BLaER1 treated with 17β-estradiol and CSF1 and Interleukin-3, amounts not matched to agents 10 nM and 100 nM (cell line): ENCODE measurements around the gene IFIT3.
"Not testable (repeated sequence)": the region's sequence is repeated elsewhere in the genome, so short reads cannot be mapped to it uniquely, and the experiment has no call there.

Source experiments
- H3K27ac ChIP-seq, 11 experiments: shearing (Covaris generic); formaldehyde crosslinking; 2 replicates each; pipeline ENCODE4 v1.8.1; 2022
- H3K27me3 ChIP-seq, 11 experiments: shearing (Covaris generic); formaldehyde crosslinking; 2 replicates each; pipeline ENCODE4 v1.8.1; 2022
- H3K36me3 ChIP-seq, 11 experiments: shearing (Covaris generic); formaldehyde crosslinking; 2 replicates each; pipeline ENCODE4 v1.8.1; 2022
- H3K4me1 ChIP-seq, 10 experiments: shearing (Covaris generic); formaldehyde crosslinking; 2 replicates each; pipeline ENCODE4 v1.8.1; 2022
- H3K4me2 ChIP-seq, 11 experiments: shearing (Covaris generic); formaldehyde crosslinking; 2 replicates each; pipeline ENCODE4 v1.8.1; 2022
- H3K4me3 ChIP-seq, 10 experiments: shearing (Covaris generic); formaldehyde crosslinking; 2 replicates each; pipeline ENCODE4 v1.8.1; 2022
- H3K9ac ChIP-seq, 11 experiments: shearing (Covaris generic); formaldehyde crosslinking; 2 replicates each; pipeline ENCODE4 v1.8.1; 2022
- H3K9me3 ChIP-seq, 11 experiments: shearing (Covaris generic); formaldehyde crosslinking; replicated peaks in 1 of 11; 2 replicates each; pipeline ENCODE4 v1.8.1; 2022
- H4K20me1 ChIP-seq, 11 experiments: shearing (Covaris generic); formaldehyde crosslinking; 2 replicates each; pipeline ENCODE4 v1.8.1; 2022
- Cebpa-rat ChIP-seq, 11 experiments: shearing (Covaris generic); IDR thresholded peaks; 2 replicates each; pipeline ENCODE4 v1.8.1; 2022

The IFIT3 gene

GRCh38 chr10:89327803-89328441, at the start of gene IFIT3:
Gene IFIT3, plus strand, starts transcription at chr10:89327997. Its CDS starts 77 bp downstream, at chr10:89328074.
- Histone ChIP-seq H3K9me3 (peaks cover 3 to 19% (median 14%) of the 10 kb centered on the region in 11 experiments; a peak in 15 of 22 replicates), H3K27me3 (no peaks in the 10 kb centered on the region), H3K27ac (peak within 1 kb of the TSS; percentile 36 to 91 (median 85); a peak in 21 of 22 replicates), H3K4me2 (peak within 1 kb of the TSS; percentile 84 to 98 (median 93)), H4K20me1 (no peaks in the 10 kb centered on the region; a peak in 1 of 22 replicates), H3K4me1 (peaks cover 55 to 65% (median 58%) of the 10 kb centered on the region in 10 experiments), H3K4me3 (peak within 1 kb of the TSS; percentile 47 to 67 (median 56)), H3K9ac (peak within 1 kb of the TSS; percentile 61 to 81 (median 73)), H3K36me3 (no peaks in the 10 kb centered on the region)
- no peak; a peak in 1 of 22 replicates for TF ChIP-seq Cebpa-rat (IDR thresholded peaks at IDR 0.05)

GRCh38 chr10:89278034-89278535, 49.7 kb upstream of the IFIT3 start:
- Histone ChIP-seq H3K4me3 (no peak overlapping the region), H3K9me3 (no peaks in the 10 kb centered on the region), H3K4me1 (peaks cover 0 to 29% (median 0%) of the 10 kb centered on the region in 10 experiments; a peak in 8 of 20 replicates), H3K4me2 (peak overlapping the region in 2 of 11 experiments; percentile 56 to 66; a peak in 4 of 22 replicates), H3K9ac (0 out of 22 replicates have a peak overlapping the region, but pooled peaks of 1 of the 11 experiments have one; percentile 29), H3K27ac (peak overlapping the region in 1 of 11 experiments; percentile 13; a peak in 1 of 22 replicates), H4K20me1 (no peaks in the 10 kb centered on the region), H3K27me3 (no peaks in the 10 kb centered on the region), H3K36me3 (no peaks in the 10 kb centered on the region)
- TF ChIP-seq Cebpa-rat (IDR thresholded peaks at IDR 0.05): no peak

- Histone ChIP-seq H3K36me3 (no peaks in the 10 kb centered on the region), H3K27me3 (no peaks in the 10 kb centered on the region), H4K20me1 (no peaks in the 10 kb centered on the region), H3K27ac (no peak overlapping the region), H3K4me2 (peak overlapping the region in 2 of 11 experiments; percentile 11 to 28; a peak in 2 of 22 replicates), H3K4me1 (peaks cover 0 to 38% (median 2%) of the 10 kb centered on the region in 10 experiments; a peak in 8 of 20 replicates), H3K9me3 (no peaks in the 10 kb centered on the region), H3K9ac (no peak overlapping the region), H3K4me3 (no peak overlapping the region)
- no peak for TF ChIP-seq Cebpa-rat (IDR thresholded peaks at IDR 0.05)
These were observed 48.9 kb upstream of the IFIT3 start for GRCh38 chr10:89278900-89279392.

GRCh38 chr10:89279421-89279869, 48.4 kb upstream of the IFIT3 start:
- peaks cover 0 to 40% (median 2%) of the 10 kb centered on the region in 10 experiments; a peak in 8 of 20 replicates for H3K4me1 ChIP-seq
- peak overlapping the region in 2 of 11 experiments; percentile 11 to 28; a peak in 2 of 22 replicates for H3K4me2 ChIP-seq
- H3K27ac ChIP-seq: no peak overlapping the region
- no peak overlapping the region for H3K4me3 ChIP-seq
- no peaks in the 10 kb centered on the region for H4K20me1 ChIP-seq
- H3K9ac ChIP-seq: no peak overlapping the region
- no peaks in the 10 kb centered on the region for H3K9me3 ChIP-seq
- no peak for TF ChIP-seq Cebpa-rat (IDR thresholded peaks at IDR 0.05)
- no peaks in the 10 kb centered on the region for H3K36me3 ChIP-seq
- H3K27me3 ChIP-seq: no peaks in the 10 kb centered on the region

GRCh38 chr10:89280508-89280907, 47.3 kb upstream of the IFIT3 start:
- Histone ChIP-seq H3K4me2 (no peak overlapping the region), H4K20me1 (no peaks in the 10 kb centered on the region), H3K4me3 (no peak overlapping the region), H3K27me3 (no peaks in the 10 kb centered on the region), H3K36me3 (no peaks in the 10 kb centered on the region), H3K9ac (no peak overlapping the region), H3K27ac (no peak overlapping the region), H3K4me1 (peaks cover 0 to 40% (median 2%) of the 10 kb centered on the region in 10 experiments; a peak in 8 of 20 replicates), H3K9me3 (no peaks in the 10 kb centered on the region)
- no peak for TF ChIP-seq Cebpa-rat (IDR thresholded peaks at IDR 0.05)

- H3K36me3 ChIP-seq: no peaks in the 10 kb centered on the region
- no peak overlapping the region for H3K4me2 ChIP-seq
- no peak overlapping the region for H3K4me3 ChIP-seq
- no peak overlapping the region for H3K9ac ChIP-seq
- H3K27me3 ChIP-seq: no peaks in the 10 kb centered on the region
- no peaks in the 10 kb centered on the region for H4K20me1 ChIP-seq
- no peak overlapping the region for H3K27ac ChIP-seq
- no peaks in the 10 kb centered on the region; a peak in 1 of 22 replicates for H3K9me3 ChIP-seq
- TF ChIP-seq Cebpa-rat (IDR thresholded peaks at IDR 0.05): no peak
- H3K4me1 ChIP-seq: peaks cover 0 to 39% (median 2%) of the 10 kb centered on the region in 10 experiments; a peak in 8 of 20 replicates
These were observed 46.0 kb upstream of the IFIT3 start for GRCh38 chr10:89281606-89282395.

GRCh38 chr10:89283025-89283935, 44.5 kb upstream of the IFIT3 start:
- no peaks in the 10 kb centered on the region for H3K27me3 ChIP-seq
- H3K4me1 ChIP-seq: peaks cover 0 to 25% (median 2%) of the 10 kb centered on the region in 10 experiments; a peak in 8 of 20 replicates
- H4K20me1 ChIP-seq: no peaks in the 10 kb centered on the region
- no peak overlapping the region for H3K4me3 ChIP-seq
- TF ChIP-seq Cebpa-rat (IDR thresholded peaks at IDR 0.05): no peak
- peaks cover 0 to 9% (median 6%) of the 10 kb centered on the region in 11 experiments; a peak in 16 of 22 replicates for H3K9me3 ChIP-seq
- peak overlapping the region in 5 of 11 experiments; percentile 11 to 30 (median 16); a peak in 1 of 22 replicates for H3K4me2 ChIP-seq
- no peaks in the 10 kb centered on the region for H3K36me3 ChIP-seq
- H3K27ac ChIP-seq: no peak overlapping the region
- H3K9ac ChIP-seq: no peak overlapping the region

- TF ChIP-seq Cebpa-rat (IDR thresholded peaks at IDR 0.05): no peak
- no peaks in the 10 kb centered on the region for H3K36me3 ChIP-seq
- no peak overlapping the region for H3K4me3 ChIP-seq
- H3K4me2 ChIP-seq: 0 out of 22 replicates have a peak overlapping the region, but pooled peaks of 2 of the 11 experiments have one; percentile 11 to 26
- peak overlapping the region in 1 of 11 experiments; percentile 9; a peak in 1 of 22 replicates for H3K9ac ChIP-seq
- H3K27ac ChIP-seq: no peak overlapping the region
- peaks cover 0 to 22% (median 2%) of the 10 kb centered on the region in 10 experiments; a peak in 8 of 20 replicates for H3K4me1 ChIP-seq
- no peaks in the 10 kb centered on the region for H4K20me1 ChIP-seq
- no peaks in the 10 kb centered on the region for H3K27me3 ChIP-seq
- H3K9me3 ChIP-seq: peaks cover 0 to 15% (median 11%) of the 10 kb centered on the region in 11 experiments; a peak in 17 of 22 replicates
These were observed 43.8 kb upstream of the IFIT3 start for GRCh38 chr10:89283936-89284475.

GRCh38 chr10:89284711-89285110, 43.1 kb upstream of the IFIT3 start:
- not testable (repeated sequence) for H3K4me2 ChIP-seq, H3K4me3 ChIP-seq, H3K36me3 ChIP-seq, H3K27ac ChIP-seq, H3K9ac ChIP-seq, H4K20me1 ChIP-seq, H3K27me3 ChIP-seq
- H3K9me3 ChIP-seq: peaks cover 0 to 22% (median 11%) of the 10 kb centered on the region in 11 experiments; a peak in 17 of 22 replicates
- H3K4me1 ChIP-seq: peaks cover 0 to 17% (median 2%) of the 10 kb centered on the region in 10 experiments; a peak in 7 of 20 replicates

GRCh38 chr10:89285303-89285702, 42.5 kb upstream of the IFIT3 start:
- peaks cover 0 to 23% (median 11%) of the 10 kb centered on the region in 11 experiments; a peak in 17 of 22 replicates for H3K9me3 ChIP-seq
- not testable (repeated sequence) for H3K36me3 ChIP-seq, H3K4me3 ChIP-seq, H3K4me2 ChIP-seq, H3K9ac ChIP-seq, H4K20me1 ChIP-seq, H3K27ac ChIP-seq, H3K27me3 ChIP-seq
- peaks cover 0 to 17% (median 2%) of the 10 kb centered on the region in 10 experiments; a peak in 7 of 20 replicates for H3K4me1 ChIP-seq
